ENCODE results near the gene BMP5.
"Not testable (repeated sequence)": the region's sequence is repeated elsewhere in the genome, so short reads cannot be mapped to it uniquely, and the experiment has no call there.

BMP5 gene

DNA sequence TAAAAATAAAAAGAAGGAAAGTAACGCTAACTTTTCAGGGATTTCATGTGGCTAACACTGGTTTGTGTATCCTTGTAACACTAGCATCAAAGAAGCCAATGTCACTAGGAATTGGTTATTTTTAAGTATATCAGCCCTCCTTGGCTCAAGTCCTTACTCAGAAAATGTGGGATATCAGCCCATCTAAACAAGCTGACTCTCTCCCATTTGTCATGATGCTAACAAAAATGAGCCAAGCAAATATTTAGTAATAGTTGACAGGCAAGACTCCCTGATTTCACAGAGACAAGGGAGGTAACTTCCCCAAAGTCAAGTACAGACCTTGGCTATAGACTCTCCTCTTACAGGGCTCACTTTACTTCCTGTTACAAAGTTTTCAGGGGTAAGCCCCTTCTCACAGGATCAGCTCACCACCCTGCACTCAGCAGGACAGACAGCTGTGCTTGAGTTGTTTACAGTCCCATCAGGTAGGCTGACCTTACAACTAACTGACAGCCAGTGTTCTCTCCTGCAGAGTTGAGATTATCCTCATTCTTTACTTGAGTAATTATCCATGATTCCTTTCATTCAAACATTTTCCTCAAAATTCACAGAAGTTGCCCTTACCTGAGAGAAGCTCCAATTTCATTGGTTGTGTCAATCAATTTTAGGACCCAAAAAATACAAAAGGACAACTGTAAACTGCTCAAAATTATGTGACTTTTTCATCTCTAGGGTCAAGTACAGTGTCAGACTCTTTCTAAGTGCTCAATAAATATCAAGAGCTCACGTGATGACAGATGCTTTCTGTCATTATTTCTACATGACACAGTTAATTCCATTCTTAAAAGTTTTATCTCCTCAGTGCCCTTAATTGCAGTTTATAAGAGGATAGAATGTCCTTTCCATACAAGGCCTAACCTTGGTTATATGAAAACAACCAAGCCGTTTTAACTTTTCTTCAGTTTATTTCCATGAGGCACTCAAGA is 38.1 kb upstream of the BMP5 start:
- Histone ChIP-seq H3K36me3 (ENCODE audit: control insufficient read depth, insufficient read depth, low read length) (no peaks in the 10 kb centered on the region), H3K9ac (ENCODE audit: low read length) (no peak overlapping the region), H2BK120ac (ENCODE audit: low read depth, low read length) (no peak overlapping the region), H3K4me1 (ENCODE audit: control insufficient read depth, low read depth, low read length) (no peaks in the 10 kb centered on the region), H2AK5ac (ENCODE audit: low read length) (no peak overlapping the region), H3K79me2 (ENCODE audit: control insufficient read depth, insufficient read depth, low read length) (no peaks in the 10 kb centered on the region), H2BK15ac (replicated peaks; ENCODE audit: low read depth) (no peak overlapping the region), H3K27me3 (ENCODE audit: insufficient read depth, low read length, poor library complexity) (no peaks in the 10 kb centered on the region), H3K18ac (ENCODE audit: low read length) (no peak overlapping the region), H3K4me2 (ENCODE audit: low read length) (no peak overlapping the region), H3K4ac (ENCODE audit: low read depth, low read length) (no peak overlapping the region), H3K27ac (ENCODE audit: low read depth, low read length) (no peak overlapping the region), H3K23ac (ENCODE audit: low read length) (no peak overlapping the region), H2BK5ac (ENCODE audit: low read length) (no peak overlapping the region), H3K56ac (ENCODE audit: low read length) (no peak overlapping the region), H3K4me3 (ENCODE audit: low read length) (no peak overlapping the region), H4K8ac (ENCODE audit: low read depth, low read length) (no peak overlapping the region), H3K79me1 (ENCODE audit: low read length) (no peaks in the 10 kb centered on the region), H4K5ac (ENCODE audit: low read length) (no peak overlapping the region)
- no CpG with 5 or more reads among the region's 3 CpGs for WGBS (ENCODE audit: extremely low coverage, insufficient coverage, low lambda C conversion rate)
- DNase-seq = peak; percentile 32

- WGBS (ENCODE audit: extremely low coverage, insufficient coverage, low lambda C conversion rate) = no CpG with 5 or more reads among the region's 28 CpGs
- H3K4me2 ChIP-seq (ENCODE audit: low read length) = not testable (repeated sequence)
These were observed 35.1 kb upstream of the BMP5 start for GRCh38 chr6:55910466-55910865.

DNA sequence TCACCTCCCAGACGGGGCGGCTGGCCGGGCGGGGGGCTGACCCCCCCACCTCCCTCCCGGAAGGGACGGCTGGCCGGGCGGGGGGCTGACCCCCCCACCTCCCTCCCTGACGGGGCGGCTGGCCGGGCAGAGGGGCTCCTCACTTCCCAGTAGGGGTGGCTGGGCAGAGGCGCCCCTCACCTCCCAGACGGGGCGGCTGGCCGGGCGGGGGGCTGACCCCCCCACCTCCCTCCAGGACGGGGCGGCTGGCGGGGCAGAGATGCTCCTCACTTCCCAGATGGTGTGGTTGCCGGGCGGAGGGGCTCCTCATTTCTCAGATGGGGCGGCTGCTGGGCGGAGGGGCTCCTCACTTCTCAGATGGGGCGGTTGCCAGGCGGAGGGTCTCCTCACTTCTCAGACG is 34.5 kb upstream of the BMP5 start:
- not testable (repeated sequence) for H2BK15ac ChIP-seq (replicated peaks; ENCODE audit: low read depth); H3K79me1 ChIP-seq (ENCODE audit: low read length); H2BK5ac ChIP-seq (ENCODE audit: low read length); H3K4me3 ChIP-seq (ENCODE audit: low read length); H3K79me2 ChIP-seq (ENCODE audit: control insufficient read depth, insufficient read depth, low read length); H2BK120ac ChIP-seq (ENCODE audit: low read depth, low read length); H3K56ac ChIP-seq (ENCODE audit: low read length); H2AK5ac ChIP-seq (ENCODE audit: low read length); DNase-seq; H3K9ac ChIP-seq (ENCODE audit: low read length); H3K23ac ChIP-seq (ENCODE audit: low read length); H4K5ac ChIP-seq (ENCODE audit: low read length); H3K36me3 ChIP-seq (ENCODE audit: control insufficient read depth, insufficient read depth, low read length); H3K18ac ChIP-seq (ENCODE audit: low read length); H3K4me2 ChIP-seq (ENCODE audit: low read length); H3K27ac ChIP-seq (ENCODE audit: low read depth, low read length); H3K4ac ChIP-seq (ENCODE audit: low read depth, low read length); H3K4me1 ChIP-seq (ENCODE audit: control insufficient read depth, low read depth, low read length); H3K27me3 ChIP-seq (ENCODE audit: insufficient read depth, low read length, poor library complexity); H4K8ac ChIP-seq (ENCODE audit: low read depth, low read length)
- WGBS (ENCODE audit: extremely low coverage, insufficient coverage, low lambda C conversion rate) = no CpG with 5 or more reads among the region's 26 CpGs

More at GRCh38 chr6:55910466-55910865, 35.1 kb upstream of the BMP5 start:
- H3K23ac ChIP-seq (ENCODE audit: low read length); H2BK5ac ChIP-seq (ENCODE audit: low read length); H3K79me1 ChIP-seq (ENCODE audit: low read length); H2BK120ac ChIP-seq (ENCODE audit: low read depth, low read length); H4K5ac ChIP-seq (ENCODE audit: low read length); H3K4ac ChIP-seq (ENCODE audit: low read depth, low read length); H3K79me2 ChIP-seq (ENCODE audit: control insufficient read depth, insufficient read depth, low read length); H3K36me3 ChIP-seq (ENCODE audit: control insufficient read depth, insufficient read depth, low read length); H4K8ac ChIP-seq (ENCODE audit: low read depth, low read length); H3K27ac ChIP-seq (ENCODE audit: low read depth, low read length); H2BK15ac ChIP-seq (replicated peaks; ENCODE audit: low read depth); H3K9ac ChIP-seq (ENCODE audit: low read length); DNase-seq; H2AK5ac ChIP-seq (ENCODE audit: low read length); H3K18ac ChIP-seq (ENCODE audit: low read length); H3K4me3 ChIP-seq (ENCODE audit: low read length); H3K4me1 ChIP-seq (ENCODE audit: control insufficient read depth, low read depth, low read length); H3K27me3 ChIP-seq (ENCODE audit: insufficient read depth, low read length, poor library complexity); H3K56ac ChIP-seq (ENCODE audit: low read length): not testable (repeated sequence)

DNA sequence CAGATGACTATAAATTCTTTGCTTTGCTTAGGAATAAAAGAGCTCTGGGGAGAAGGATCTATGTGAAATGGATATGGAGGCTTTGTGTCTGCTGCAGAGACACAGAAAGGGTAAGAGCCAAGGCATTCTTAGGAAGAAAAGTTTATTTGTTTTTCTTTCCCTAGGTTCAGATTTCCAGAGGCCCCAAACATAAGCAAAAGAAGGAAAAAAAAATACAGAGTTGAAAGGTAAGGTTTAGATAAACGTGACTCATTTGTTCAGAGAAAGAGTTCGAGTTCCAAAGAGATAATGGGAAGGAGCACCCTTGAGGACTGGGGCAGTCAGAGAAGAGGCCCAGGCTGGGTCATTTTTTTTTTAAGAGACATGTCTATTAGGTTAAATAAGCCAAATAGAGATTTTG is 27.4 kb upstream of the BMP5 start:
- H3K4me3 ChIP-seq (ENCODE audit: low read length) = no peak overlapping the region

GRCh38 chr6:55901765-55902270 is 26.4 kb upstream of the BMP5 start:
- DNase-seq = no peak
- Histone ChIP-seq H3K4me1 (ENCODE audit: control insufficient read depth, low read depth, low read length) (no peaks in the 10 kb centered on the region), H3K79me2 (ENCODE audit: control insufficient read depth, insufficient read depth, low read length) (no peaks in the 10 kb centered on the region), H4K8ac (ENCODE audit: low read depth, low read length) (no peak overlapping the region), H3K36me3 (ENCODE audit: control insufficient read depth, insufficient read depth, low read length) (no peaks in the 10 kb centered on the region), H3K23ac (ENCODE audit: low read length) (no peak overlapping the region), H3K4ac (ENCODE audit: low read depth, low read length) (no peak overlapping the region), H3K27ac (ENCODE audit: low read depth, low read length) (no peak overlapping the region), H2BK120ac (ENCODE audit: low read depth, low read length) (no peak overlapping the region), H3K56ac (ENCODE audit: low read length) (no peak overlapping the region), H3K18ac (ENCODE audit: low read length) (no peak overlapping the region), H3K4me2 (ENCODE audit: low read length) (no peak overlapping the region), H3K79me1 (ENCODE audit: low read length) (no peaks in the 10 kb centered on the region), H2BK5ac (ENCODE audit: low read length) (no peak overlapping the region), H3K9ac (ENCODE audit: low read length) (no peak overlapping the region), H3K27me3 (ENCODE audit: insufficient read depth, low read length, poor library complexity) (no peaks in the 10 kb centered on the region), H2AK5ac (ENCODE audit: low read length) (no peak overlapping the region), H4K5ac (ENCODE audit: low read length) (no peak overlapping the region), H2BK15ac (replicated peaks; ENCODE audit: low read depth) (no peak overlapping the region), H3K4me3 (ENCODE audit: low read length) (no peak overlapping the region)
- WGBS (ENCODE audit: extremely low coverage, insufficient coverage, low lambda C conversion rate) = no CpG with 5 or more reads among the region's 2 CpGs

More for the DNA sequence above, 27.4 kb upstream of the BMP5 start:
- no peak overlapping the region for H2AK5ac ChIP-seq (ENCODE audit: low read length)
- H3K56ac ChIP-seq (ENCODE audit: low read length) = no peak overlapping the region
- H3K36me3 ChIP-seq (ENCODE audit: control insufficient read depth, insufficient read depth, low read length) = no peaks in the 10 kb centered on the region
- no peaks in the 10 kb centered on the region for H3K79me1 ChIP-seq (ENCODE audit: low read length)
- H2BK120ac ChIP-seq (ENCODE audit: low read depth, low read length) = no peak overlapping the region
- H3K4me1 ChIP-seq (ENCODE audit: control insufficient read depth, low read depth, low read length) = no peaks in the 10 kb centered on the region
- H3K9ac ChIP-seq (ENCODE audit: low read length) = no peak overlapping the region
- no peak overlapping the region for H4K8ac ChIP-seq (ENCODE audit: low read depth, low read length)
- no peak overlapping the region for H3K4ac ChIP-seq (ENCODE audit: low read depth, low read length)
- no CpG with 5 or more reads among the region's 2 CpGs for WGBS (ENCODE audit: extremely low coverage, insufficient coverage, low lambda C conversion rate)
- H3K23ac ChIP-seq (ENCODE audit: low read length) = no peak overlapping the region
- H3K27ac ChIP-seq (ENCODE audit: low read depth, low read length) = no peak overlapping the region
- no peak overlapping the region for H4K5ac ChIP-seq (ENCODE audit: low read length)
- DNase-seq = no peak
- H3K79me2 ChIP-seq (ENCODE audit: control insufficient read depth, insufficient read depth, low read length) = no peaks in the 10 kb centered on the region
- no peak overlapping the region for H3K4me2 ChIP-seq (ENCODE audit: low read length)
- no peak overlapping the region for H2BK5ac ChIP-seq (ENCODE audit: low read length)
- no peak overlapping the region for H2BK15ac ChIP-seq (replicated peaks; ENCODE audit: low read depth)
- no peak overlapping the region for H3K18ac ChIP-seq (ENCODE audit: low read length)
- no peaks in the 10 kb centered on the region for H3K27me3 ChIP-seq (ENCODE audit: insufficient read depth, low read length, poor library complexity)
